GM12891 (cell line): ENCODE results near the gene TNKS1BP1.

ENCODE experiments used
- DNase-seq: peaks from one replicate; pipeline ENCODE4 v3.0.0; 2011; ENCODE audit warnings: low spot score; ENCODE audit not compliant: insufficient read length
- FAIRE-seq: peaks from 2 replicates; lab custom pipeline; 2011; peaks lifted over from hg19 to GRCh38; lab: Jason Lieb, UNC
- PAX5 ChIP-seq: IDR thresholded peaks from 2 replicates; pipeline ENCODE4 v1.6.1; 2011; ENCODE audit warnings: low read length, moderate library complexity, mild to moderate bottlenecking; ENCODE audit not compliant: insufficient read depth, severe bottlenecking
- POLR2A ChIP-seq: IDR thresholded peaks from 2 replicates; pipeline ENCODE4 v1.6.1; 2011; ENCODE audit warnings: low read depth, low read length, control low read depth
- POLR2AphosphoS5 ChIP-seq: IDR thresholded peaks from 2 replicates; pipeline ENCODE4 v1.6.1; 2011; ENCODE audit warnings: low read depth, low read length, control low read depth
- POU2F2 ChIP-seq: IDR thresholded peaks from 2 replicates; pipeline ENCODE4 v1.6.1; 2011; ENCODE audit warnings: low read depth, mild to moderate bottlenecking, control low read depth, low read length, moderate library complexity
- SPI1 ChIP-seq: IDR thresholded peaks from 2 replicates; pipeline ENCODE4 v1.6.1; 2011; ENCODE audit warnings: low read depth, low read length, control low read depth
- TAF1 ChIP-seq: IDR thresholded peaks from 2 replicates; pipeline ENCODE4 v1.6.1; 2011; ENCODE audit warnings: low read depth, low read length, control low read depth

TNKS1BP1 gene

DNA sequence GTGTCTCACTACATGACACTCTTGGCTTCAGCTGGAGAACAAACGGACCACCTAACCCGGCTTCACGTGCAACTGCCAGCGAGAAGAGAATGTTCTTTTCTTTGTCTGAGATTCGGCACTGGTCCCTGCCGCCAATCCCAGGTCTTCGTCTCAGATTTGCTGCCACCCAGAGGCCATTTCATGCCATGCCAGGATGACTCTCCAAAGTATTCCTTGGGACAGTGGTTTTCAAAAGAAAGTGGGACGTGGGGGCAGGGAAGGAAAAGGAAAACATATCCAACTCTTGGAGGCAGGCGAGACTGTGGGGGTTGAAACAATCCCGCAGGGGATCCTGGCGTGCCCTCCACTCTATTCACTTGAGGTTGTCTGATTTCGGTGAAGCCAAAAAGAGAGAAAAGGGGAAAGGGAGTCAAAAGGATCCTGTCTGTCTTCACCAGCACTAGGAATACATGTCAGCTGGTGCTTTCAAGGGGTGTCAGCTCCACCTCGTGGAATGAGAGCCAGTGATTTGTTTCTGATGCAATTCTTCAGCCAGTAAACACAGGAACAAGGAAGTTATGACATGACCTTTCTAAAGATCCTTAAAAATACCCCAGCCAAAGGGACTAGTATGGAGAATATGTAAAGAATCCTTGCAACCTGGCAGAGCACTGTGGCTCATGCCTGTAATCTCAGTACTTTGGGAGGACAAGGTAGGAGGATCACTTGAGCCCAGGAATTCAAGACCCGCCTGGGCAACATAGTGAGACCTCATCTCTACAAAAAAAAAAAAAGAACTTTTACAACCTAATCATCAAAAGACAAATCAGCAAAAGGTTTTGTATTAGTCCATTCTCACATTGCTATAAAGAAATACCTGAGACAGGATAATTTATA is 46.7 kb downstream of the TNKS1BP1 start:
- FAIRE-seq (peak; percentile 61), DNase-seq (peak; percentile 18)
- TF ChIP-seq POU2F2 (no peak), POLR2A (no peak), POLR2AphosphoS5 (no peak), PAX5 (no peak)

DNA sequence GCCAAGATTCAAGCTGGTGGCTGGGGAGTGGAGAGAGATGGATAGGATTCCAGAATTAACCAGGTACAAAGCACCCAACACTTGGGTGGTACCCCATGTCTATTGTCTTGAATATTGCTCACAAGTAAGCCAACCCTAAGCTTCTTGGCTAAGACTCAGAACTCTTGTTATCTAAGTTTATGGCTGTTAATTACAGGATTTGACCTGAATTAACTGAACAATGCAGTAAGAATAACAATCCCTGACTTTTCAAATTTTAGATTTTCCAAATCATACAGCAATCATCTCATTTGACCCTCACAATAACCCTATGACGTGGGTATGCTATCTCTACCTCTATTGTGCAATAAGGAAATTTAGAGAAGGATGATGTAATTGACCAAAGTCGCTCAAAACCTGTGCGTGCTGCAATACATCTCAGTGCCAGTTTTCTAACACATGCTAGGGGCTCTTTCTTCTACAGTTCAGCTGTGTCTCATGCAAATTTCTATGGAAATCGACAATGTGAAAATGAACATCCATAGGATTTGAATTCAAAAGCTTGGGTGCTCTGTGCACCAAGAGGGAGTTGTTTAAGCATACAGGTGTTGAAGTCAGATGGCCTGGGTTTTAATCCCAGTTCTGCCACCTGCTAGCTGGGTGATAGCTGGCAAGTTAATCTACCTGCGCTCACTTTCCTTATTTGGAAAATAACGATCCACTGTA is 47.6 kb downstream of the TNKS1BP1 start:
- FAIRE-seq (no peak), DNase-seq (no peak)
- TF ChIP-seq TAF1 (no peak), POU2F2 (no peak), PAX5 (no peak), POLR2A (no peak), SPI1 (no peak), POLR2AphosphoS5 (no peak)

DNA sequence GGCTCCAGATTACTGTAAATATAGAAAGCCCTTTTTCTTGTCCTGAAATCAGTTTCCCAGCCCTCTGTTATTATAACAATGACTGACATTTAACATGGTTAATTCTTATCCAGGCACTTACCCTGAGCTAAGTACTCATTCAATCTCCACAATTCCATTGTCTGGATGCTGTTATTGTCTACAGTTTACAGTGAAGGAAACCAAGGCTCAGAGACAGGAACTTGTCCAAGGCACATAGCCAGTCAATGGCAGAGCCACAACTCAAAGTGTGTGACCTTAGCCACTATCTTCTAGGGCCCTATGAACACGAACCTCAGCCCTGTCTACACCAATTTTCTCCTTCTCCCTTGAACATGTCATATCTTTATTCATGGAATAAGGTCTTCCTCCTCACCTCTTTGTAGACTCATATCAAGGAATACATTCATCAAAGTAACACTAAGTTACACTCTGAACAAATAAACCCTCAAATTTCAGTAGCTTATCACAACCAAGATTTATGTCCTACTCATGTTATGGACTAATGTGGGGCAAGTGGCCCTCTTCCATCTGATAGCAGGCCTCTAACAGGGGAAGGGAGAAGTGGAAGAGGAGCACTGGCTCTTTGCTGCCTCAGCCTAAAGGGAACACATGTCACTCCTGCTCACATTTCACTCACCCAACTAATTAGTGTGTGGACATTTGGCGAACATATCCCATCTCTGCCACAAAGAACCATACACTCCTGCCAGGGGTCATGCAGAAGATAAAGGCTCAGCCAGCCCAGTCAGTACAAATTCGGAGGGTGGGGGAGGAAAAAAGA is 48.4 kb downstream of the TNKS1BP1 start:
- FAIRE-seq (no peak), DNase-seq (no peak)

DNA sequence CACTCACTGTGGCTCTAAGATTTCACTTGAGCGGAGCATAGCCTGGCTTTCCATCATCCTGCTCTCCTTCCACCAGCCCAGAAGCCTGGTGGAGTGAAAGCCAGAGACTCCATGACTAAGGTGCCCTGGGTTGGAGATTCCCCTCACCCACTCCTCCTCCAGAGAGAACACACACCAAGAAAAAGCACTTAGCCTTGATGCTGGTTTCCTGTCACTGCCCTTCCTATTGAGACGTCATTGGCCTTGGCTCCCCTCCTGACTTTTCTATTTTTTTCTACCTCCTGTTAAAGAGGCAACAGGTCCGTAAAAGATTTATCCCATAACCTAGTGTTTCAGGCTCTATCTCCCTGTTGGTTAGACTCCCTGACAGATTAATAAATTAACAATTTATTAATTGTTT is 49.2 kb downstream of the TNKS1BP1 start:
- no peak for FAIRE-seq
- TF ChIP-seq PAX5 (no peak), POLR2A (no peak), POLR2AphosphoS5 (no peak), SPI1 (no peak), POU2F2 (no peak), TAF1 (no peak)
- DNase-seq: no peak

More for the DNA sequence above, 48.4 kb downstream of the TNKS1BP1 start:
- no peak for TF ChIP-seq TAF1
- no peak for TF ChIP-seq POLR2AphosphoS5
- no peak for TF ChIP-seq SPI1
- no peak for TF ChIP-seq POU2F2
- TF ChIP-seq POLR2A: no peak
- TF ChIP-seq PAX5: no peak

DNA sequence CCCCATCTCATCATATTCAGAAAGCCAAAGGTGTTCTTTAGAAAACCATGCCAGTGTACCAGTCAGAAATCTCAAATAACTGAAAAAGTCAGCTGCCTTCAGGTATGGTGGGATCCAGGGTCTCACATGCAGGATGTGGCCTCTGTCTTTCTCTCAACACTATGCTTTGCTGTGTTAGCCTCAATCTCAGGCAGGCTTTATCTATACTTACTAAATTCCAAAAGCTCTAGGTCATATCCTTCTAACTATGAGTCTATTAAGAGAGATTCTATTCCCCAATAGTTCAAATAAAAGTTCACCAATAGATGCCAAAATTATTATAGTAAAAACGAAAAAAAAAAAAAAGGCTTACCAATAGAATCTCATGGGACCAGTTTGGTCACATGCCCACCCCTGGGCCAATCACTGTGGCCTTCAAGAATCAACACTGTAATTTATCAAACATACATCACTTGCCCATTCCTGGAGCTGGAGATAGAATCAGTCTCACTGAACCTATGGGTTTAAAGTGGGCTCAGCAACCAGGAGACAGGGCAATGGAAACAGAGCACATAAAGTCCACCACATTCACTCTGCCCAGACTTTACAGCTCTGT is 49.8 kb downstream of the TNKS1BP1 start:
- TF ChIP-seq POLR2A: no peak
- TF ChIP-seq TAF1: no peak
- no peak for TF ChIP-seq POLR2AphosphoS5
- TF ChIP-seq SPI1: no peak
- no peak for TF ChIP-seq POU2F2
- no peak for TF ChIP-seq PAX5
- FAIRE-seq (no peak), DNase-seq (no peak)

DNA sequence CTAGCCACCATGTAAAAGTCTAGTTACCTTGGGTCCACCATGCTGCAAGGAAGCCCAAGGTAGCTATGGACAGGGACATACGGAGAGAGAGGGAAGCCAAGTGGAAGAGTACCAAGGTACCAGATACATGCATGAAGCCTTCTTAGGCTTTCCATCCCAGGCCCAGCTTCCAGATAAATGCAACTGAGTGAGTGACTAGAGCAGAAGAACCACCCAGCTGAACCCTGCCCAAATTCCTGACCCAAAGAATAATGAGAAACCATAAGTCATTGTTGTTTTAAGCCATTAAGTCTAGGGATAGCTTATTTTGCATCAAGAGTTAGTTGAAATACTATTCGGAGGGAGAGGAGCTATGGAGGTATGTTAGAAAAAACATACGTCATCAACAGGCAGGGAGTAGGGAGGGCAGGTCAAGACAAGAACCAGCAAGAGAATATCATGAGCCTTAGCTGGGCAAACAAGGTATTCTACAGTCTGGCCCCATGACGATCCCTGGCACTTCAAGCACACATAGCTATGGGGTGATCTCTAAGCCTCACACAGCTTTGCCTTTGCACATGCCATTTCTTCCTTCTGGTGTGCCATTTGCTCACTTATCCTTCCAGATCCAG is 51.2 kb downstream of the TNKS1BP1 start:
- TF ChIP-seq TAF1 (no peak), PAX5 (no peak), SPI1 (no peak), POLR2A (no peak), POLR2AphosphoS5 (no peak), POU2F2 (no peak)
- FAIRE-seq: no peak
- no peak for DNase-seq

DNA sequence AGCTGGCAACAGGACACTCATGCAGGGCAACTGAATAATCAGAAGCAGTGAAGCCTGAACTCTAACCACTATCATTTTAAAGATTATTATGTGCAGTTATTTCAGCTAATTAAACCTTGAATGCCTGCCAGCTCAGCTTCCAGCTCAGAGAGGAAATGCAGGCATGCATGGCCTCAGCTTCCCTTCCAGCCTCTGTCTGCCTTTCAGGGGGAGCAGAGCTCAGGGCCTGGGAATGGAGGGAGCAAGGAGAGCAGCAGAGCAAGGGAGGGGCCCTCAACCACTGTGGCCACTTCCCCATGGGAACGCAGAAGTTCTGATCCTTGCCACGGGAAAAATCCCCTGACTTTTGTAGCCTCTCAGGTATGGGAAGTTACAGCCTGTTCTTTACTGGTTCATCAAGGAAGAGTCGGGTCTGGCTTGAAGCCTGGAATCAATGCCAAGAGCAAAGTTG is 55.2 kb downstream of the TNKS1BP1 start:
- DNase-seq: no peak
- TF ChIP-seq PAX5 (no peak), POLR2A (no peak), POU2F2 (no peak), TAF1 (no peak)
- no peak for FAIRE-seq

DNA sequence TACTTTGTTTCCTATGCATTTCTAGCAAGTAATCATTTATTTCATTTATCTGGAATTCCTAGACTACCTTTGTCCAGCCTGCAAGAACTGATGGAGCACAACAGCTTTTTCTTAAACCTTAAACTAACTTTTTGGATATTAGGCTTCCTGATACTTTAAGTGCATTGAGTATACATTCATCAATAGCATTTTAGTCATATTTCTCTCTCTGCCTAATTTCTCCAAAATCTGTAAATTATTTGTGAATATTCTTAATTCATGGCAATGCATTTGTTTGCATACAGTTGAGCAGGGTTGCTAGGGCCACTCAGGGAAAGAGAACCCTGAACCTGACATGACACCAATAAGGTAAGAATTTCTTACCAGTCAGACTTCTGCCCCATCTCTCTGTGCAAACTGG is 58.6 kb downstream of the TNKS1BP1 start:
- FAIRE-seq: no peak
- no peak for DNase-seq

More for the DNA sequence above, 58.6 kb downstream of the TNKS1BP1 start:
- TF ChIP-seq POLR2AphosphoS5: no peak
- no peak for TF ChIP-seq SPI1
- no peak for TF ChIP-seq POLR2A
- TF ChIP-seq POU2F2: no peak
- TF ChIP-seq TAF1: no peak
- no peak for TF ChIP-seq PAX5
